Activated T-cell treated with anti-CD3 and anti-CD28 coated beads, Interleukin-2, amount 50 U/mL, for 24 hours (primary cell): ENCODE data around the gene RBPJ.

Source experiments
- DNase-seq: peaks from one replicate; pipeline ENCODE4 v3.0.0-alpha.2; 2020
- H3K27ac Mint-ChIP-seq: 2 replicates; pipeline ENCODE4 v1.8.0; 2020; ENCODE audit warnings: mild to moderate bottlenecking, mixed read lengths
- H3K27me3 Mint-ChIP-seq: 2 replicates; pipeline ENCODE4 v1.8.0; 2020; ENCODE audit warnings: mixed read lengths
- H3K36me3 Mint-ChIP-seq: 2 replicates; pipeline ENCODE4 v1.8.0; 2020; ENCODE audit warnings: low read depth, mixed read lengths
- H3K4me1 Mint-ChIP-seq: 2 replicates; pipeline ENCODE4 v1.8.0; 2020; ENCODE audit warnings: low read depth, mixed read lengths
- H3K4me3 Mint-ChIP-seq: 2 replicates; pipeline ENCODE4 v1.8.0; 2020; ENCODE audit warnings: mild to moderate bottlenecking, moderate library complexity, mixed read lengths
- H3K9me3 Mint-ChIP-seq: 2 replicates; pipeline ENCODE4 v1.8.0; 2020; ENCODE audit warnings: mixed read lengths

RBPJ gene

GRCh38 chr4:26468977-26469376 lies 148.2 kb downstream of the RBPJ start:
- H3K4me1 Mint-ChIP-seq: no peaks in the 10 kb centered on the region
- no peaks in the 10 kb centered on the region for H3K9me3 Mint-ChIP-seq
- no peak overlapping the region for H3K4me3 Mint-ChIP-seq
- DNase-seq: no peak
- no peak overlapping the region for H3K27ac Mint-ChIP-seq
- no peaks in the 10 kb centered on the region for H3K36me3 Mint-ChIP-seq
- peaks cover 6% of the 10 kb centered on the region for H3K27me3 Mint-ChIP-seq

GRCh38 chr4:26471890-26472289 lies 151.1 kb downstream of the RBPJ start:
- Mint-ChIP-seq H3K36me3 (no peaks in the 10 kb centered on the region), H3K4me1 (no peaks in the 10 kb centered on the region), H3K4me3 (no peak overlapping the region), H3K27ac (no peak overlapping the region), H3K9me3 (no peaks in the 10 kb centered on the region), H3K27me3 (peaks cover 3% of the 10 kb centered on the region)
- no peak for DNase-seq

- H3K36me3 Mint-ChIP-seq: no peaks in the 10 kb centered on the region
- no peaks in the 10 kb centered on the region for H3K9me3 Mint-ChIP-seq
- H3K27me3 Mint-ChIP-seq: no peaks in the 10 kb centered on the region
- H3K4me3 Mint-ChIP-seq: no peak overlapping the region
- no peaks in the 10 kb centered on the region for H3K4me1 Mint-ChIP-seq
- no peak for DNase-seq
- no peak overlapping the region for H3K27ac Mint-ChIP-seq
These were observed 153.1 kb downstream of the RBPJ start for GRCh38 chr4:26473893-26474292.

GRCh38 chr4:26474551-26474950 lies 153.7 kb downstream of the RBPJ start:
- H3K9me3 Mint-ChIP-seq: no peaks in the 10 kb centered on the region
- H3K27ac Mint-ChIP-seq: no peak overlapping the region
- H3K27me3 Mint-ChIP-seq: no peaks in the 10 kb centered on the region
- H3K4me3 Mint-ChIP-seq: no peak overlapping the region
- no peak for DNase-seq
- H3K4me1 Mint-ChIP-seq: no peaks in the 10 kb centered on the region
- H3K36me3 Mint-ChIP-seq: no peaks in the 10 kb centered on the region

GRCh38 chr4:26475716-26476115 lies 154.9 kb downstream of the RBPJ start:
- no peaks in the 10 kb centered on the region for H3K4me1 Mint-ChIP-seq
- H3K27ac Mint-ChIP-seq: no peak overlapping the region
- DNase-seq: no peak
- H3K27me3 Mint-ChIP-seq: no peaks in the 10 kb centered on the region
- H3K4me3 Mint-ChIP-seq: no peak overlapping the region
- H3K9me3 Mint-ChIP-seq: no peaks in the 10 kb centered on the region
- no peaks in the 10 kb centered on the region for H3K36me3 Mint-ChIP-seq

- no peak overlapping the region for H3K4me3 Mint-ChIP-seq
- DNase-seq: no peak
- H3K27ac Mint-ChIP-seq: no peak overlapping the region
- no peaks in the 10 kb centered on the region for H3K9me3 Mint-ChIP-seq
- no peaks in the 10 kb centered on the region for H3K4me1 Mint-ChIP-seq
- H3K36me3 Mint-ChIP-seq: no peaks in the 10 kb centered on the region
- H3K27me3 Mint-ChIP-seq: no peaks in the 10 kb centered on the region
These were observed 155.7 kb downstream of the RBPJ start for GRCh38 chr4:26476545-26476944.

- no peaks in the 10 kb centered on the region for H3K36me3 Mint-ChIP-seq
- H3K4me3 Mint-ChIP-seq: no peak overlapping the region
- DNase-seq: no peak
- H3K4me1 Mint-ChIP-seq: no peaks in the 10 kb centered on the region
- no peaks in the 10 kb centered on the region for H3K27me3 Mint-ChIP-seq
- H3K9me3 Mint-ChIP-seq: no peaks in the 10 kb centered on the region
- H3K27ac Mint-ChIP-seq: no peak overlapping the region
These were observed 157.5 kb downstream of the RBPJ start for GRCh38 chr4:26478330-26478729.

GRCh38 chr4:26482508-26483462 lies 162.0 kb downstream of the RBPJ start:
- no peak for DNase-seq
- Mint-ChIP-seq H3K27ac (no peak overlapping the region), H3K36me3 (no peaks in the 10 kb centered on the region), H3K9me3 (no peaks in the 10 kb centered on the region), H3K4me3 (no peak overlapping the region), H3K4me1 (no peaks in the 10 kb centered on the region), H3K27me3 (no peaks in the 10 kb centered on the region)

GRCh38 chr4:26484032-26484515 lies 163.3 kb downstream of the RBPJ start:
- no peaks in the 10 kb centered on the region for H3K4me1 Mint-ChIP-seq
- H3K36me3 Mint-ChIP-seq: no peaks in the 10 kb centered on the region
- H3K9me3 Mint-ChIP-seq: no peaks in the 10 kb centered on the region
- no peak overlapping the region for H3K27ac Mint-ChIP-seq
- no peak for DNase-seq
- H3K4me3 Mint-ChIP-seq: no peak overlapping the region
- H3K27me3 Mint-ChIP-seq: peaks cover 8% of the 10 kb centered on the region

- no peak for DNase-seq
- H3K9me3 Mint-ChIP-seq: no peaks in the 10 kb centered on the region
- no peak overlapping the region for H3K27ac Mint-ChIP-seq
- H3K36me3 Mint-ChIP-seq: no peaks in the 10 kb centered on the region
- no peaks in the 10 kb centered on the region for H3K4me1 Mint-ChIP-seq
- H3K4me3 Mint-ChIP-seq: no peak overlapping the region
- peaks cover 11% of the 10 kb centered on the region for H3K27me3 Mint-ChIP-seq
These were observed 163.7 kb downstream of the RBPJ start for GRCh38 chr4:26484516-26484915.
